DND-41 (cell line): ENCODE data around the gene TMED1.

Experiments
- CTCF ChIP-seq: IDR thresholded peaks from 2 replicates; pipeline ENCODE4 v1.5.1; 2012; ENCODE audit warnings: borderline replicate concordance, low read length, moderate library complexity, mild to moderate bottlenecking; ENCODE audit not compliant: poor library complexity, severe bottlenecking; ENCODE audit errors: extremely low read depth
- EZH2 ChIP-seq: IDR thresholded peaks from 3 replicates; pipeline ENCODE4 v1.6.1; 2012; ENCODE audit warnings: borderline replicate concordance, low read depth, mild to moderate bottlenecking, moderate library complexity, low read length, inconsistent platforms; ENCODE audit not compliant: severe bottlenecking

- TF ChIP-seq CTCF (no peak), EZH2 (no peak)
These were observed 46.1 kb downstream of the TMED1 start for GRCh38 chr19:10789866-10790265.
